Epidermal melanocyte (primary cell): ENCODE results near the gene TBX1.
A peak's percentile ranks its signal among the peaks of the same experiment; 100 is the strongest.

Experiments used
- DNase-seq: peaks from one replicate; pipeline ENCODE4 v3.0.0; 2011; ENCODE audit warnings: low spot score; ENCODE audit not compliant: insufficient read length

TBX1 gene

DNA sequence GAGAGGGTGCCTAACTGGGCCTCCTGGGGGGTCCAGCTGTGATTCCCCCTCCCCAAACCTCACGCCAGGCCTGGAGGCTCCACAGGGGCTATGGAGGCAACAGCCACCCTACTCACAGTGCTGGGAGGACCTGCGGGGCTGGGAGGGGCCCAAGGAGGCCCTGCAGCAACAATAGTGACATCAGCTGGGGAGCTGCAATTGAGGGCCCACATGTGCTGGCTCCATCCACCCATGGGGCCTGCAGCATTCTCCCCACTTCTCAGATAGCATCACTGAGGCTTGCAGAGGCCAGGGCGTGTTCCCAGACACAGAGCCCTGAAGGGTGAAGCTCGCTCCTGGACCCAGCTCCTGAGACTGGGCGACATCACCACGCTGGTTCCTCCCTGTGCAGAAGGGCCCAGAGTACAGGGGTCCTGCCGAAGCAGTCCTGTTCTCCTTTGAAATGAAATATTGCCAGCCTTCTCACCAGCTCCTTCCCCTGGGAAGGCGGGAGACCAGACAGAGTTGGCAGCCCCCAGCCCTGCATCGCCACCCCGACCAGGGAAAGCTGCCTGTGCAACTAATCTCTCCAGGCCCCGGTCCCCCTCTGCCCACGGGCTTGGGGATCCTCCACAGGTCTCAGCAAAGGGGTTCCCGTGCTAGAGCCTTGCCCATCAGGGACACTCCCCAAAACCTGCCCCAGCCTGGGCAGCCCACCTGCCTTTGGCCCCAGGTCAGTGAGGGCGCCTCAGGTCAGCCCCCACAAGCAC is 8.9 kb upstream of the TBX1 start:
- DNase-seq, result no peak

DNA sequence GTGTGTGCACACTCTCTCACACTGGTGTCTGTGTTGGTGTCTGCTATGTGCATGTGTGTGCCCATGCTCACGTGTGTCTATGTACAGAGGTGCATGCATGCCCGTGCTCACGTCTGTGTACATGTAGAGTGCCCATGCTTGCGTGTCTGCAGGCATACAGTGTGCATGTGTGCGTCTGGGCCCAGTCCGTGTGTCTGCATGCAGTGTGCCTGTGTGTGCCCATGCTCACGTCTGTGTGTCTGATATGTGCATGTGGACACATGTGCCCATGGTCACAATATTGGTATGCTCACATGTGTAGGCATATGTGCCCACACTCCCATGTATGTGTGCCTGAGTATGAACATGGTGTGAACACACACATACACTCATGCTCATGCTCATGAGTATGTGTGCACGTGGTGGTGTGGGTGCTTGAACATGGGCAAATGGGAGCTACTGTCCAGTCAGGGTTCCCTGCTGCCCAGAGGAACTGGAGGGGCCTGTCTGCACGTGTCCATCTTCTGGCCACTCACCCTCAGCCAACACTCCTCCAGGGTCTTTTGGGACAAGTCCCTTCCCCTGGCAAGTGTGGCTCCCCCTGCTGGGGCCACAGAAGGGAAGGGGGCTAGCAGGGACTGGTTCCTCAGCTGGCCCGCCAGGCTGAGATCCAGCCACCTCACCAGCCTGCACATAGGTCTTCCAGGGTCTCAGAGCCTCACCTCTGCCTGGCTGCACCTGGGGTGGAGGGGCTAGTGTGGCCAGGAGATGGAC is 7.3 kb upstream of the TBX1 start:
- DNase-seq, result peak; percentile 13

DNA sequence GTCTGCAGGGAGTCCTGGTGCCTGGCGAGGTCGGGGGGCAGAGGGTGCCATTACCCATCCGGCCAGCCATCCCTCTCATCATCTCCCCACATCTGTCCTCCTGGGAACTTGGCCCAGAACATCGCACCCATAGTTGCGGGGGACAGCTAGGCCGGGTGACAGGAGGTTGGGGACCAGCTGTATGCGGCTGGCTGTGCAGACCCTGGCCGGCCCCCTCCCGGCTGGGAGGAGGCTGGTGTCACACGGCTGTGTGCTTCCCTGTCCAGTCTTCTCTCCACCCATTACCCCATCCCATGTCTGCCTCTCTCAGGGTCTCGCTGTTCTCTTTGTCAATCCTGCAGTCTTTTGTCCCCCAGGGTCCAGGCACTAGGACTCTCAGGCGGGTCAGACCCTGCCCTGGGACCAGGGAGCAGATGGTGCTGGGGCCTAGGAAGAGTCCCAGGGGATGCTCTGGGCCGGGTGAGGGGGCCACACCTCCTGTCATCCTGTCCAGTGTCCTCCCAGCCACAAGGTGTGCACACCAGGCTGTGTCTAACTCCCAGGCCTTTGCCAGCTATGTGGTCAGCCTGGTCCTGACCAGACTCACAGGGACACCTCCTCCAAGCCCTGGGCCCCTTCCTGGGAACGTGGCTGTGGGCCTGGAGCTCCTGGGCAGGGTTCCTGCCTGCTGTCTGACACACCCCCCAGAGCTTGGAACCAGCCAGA is 6.4 kb upstream of the TBX1 start:
- DNase-seq, result peak; percentile 21

DNA sequence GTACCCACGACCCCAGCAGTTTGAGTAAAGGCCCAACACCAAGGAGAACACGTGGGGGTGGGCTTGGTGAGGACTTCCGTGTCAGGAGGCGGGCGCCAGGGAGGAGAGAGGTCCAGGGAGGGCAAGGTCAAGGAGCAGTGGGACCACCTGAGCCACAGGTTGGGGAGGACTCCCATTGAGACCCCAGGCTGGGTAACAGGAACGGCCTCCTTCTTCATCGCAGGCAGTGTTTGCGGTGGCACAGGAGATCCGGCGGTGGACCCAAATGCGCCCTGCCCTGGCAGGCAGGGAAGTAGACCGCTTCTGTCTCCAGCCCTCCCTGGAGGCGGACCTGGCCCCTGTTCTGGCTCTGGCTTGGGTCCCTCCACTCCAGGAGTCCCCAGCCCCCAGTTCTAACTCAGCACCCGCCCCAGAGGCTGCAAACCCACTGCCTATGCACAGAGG is 5.9 kb upstream of the TBX1 start:
- no peak for DNase-seq

- no peak for DNase-seq
Measured at GRCh38 chr22:19755145-19755710, 5.3 kb upstream of the TBX1 start.

DNA sequence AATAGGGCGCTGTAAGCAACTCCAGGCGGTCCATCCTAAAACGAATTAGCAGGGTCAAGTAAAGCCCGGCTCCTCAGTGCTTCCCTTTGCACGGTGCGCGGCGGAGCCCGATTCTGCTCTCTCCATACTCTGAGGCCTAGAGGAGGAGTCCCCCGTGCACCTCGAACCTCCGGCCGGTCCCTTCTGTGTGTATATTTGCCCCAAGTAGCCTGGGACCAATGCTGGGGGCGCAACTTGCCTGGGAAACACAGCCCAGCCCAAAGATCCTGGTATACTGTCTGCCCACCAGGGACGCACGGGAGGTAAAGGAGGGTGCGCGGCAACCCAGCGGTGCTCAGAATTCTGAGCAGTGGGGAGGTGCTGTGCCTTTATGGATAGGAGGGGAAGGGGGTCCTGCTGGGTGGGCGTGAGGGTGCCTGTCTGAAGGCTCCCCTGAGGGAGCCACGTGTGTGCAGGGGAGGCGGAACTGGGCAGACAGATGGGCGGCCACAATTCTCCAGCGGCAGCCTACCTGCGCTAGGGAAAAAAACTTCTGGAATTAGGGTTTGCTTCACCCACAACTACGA is 4.8 kb upstream of the TBX1 start:
- no peak for DNase-seq

DNA sequence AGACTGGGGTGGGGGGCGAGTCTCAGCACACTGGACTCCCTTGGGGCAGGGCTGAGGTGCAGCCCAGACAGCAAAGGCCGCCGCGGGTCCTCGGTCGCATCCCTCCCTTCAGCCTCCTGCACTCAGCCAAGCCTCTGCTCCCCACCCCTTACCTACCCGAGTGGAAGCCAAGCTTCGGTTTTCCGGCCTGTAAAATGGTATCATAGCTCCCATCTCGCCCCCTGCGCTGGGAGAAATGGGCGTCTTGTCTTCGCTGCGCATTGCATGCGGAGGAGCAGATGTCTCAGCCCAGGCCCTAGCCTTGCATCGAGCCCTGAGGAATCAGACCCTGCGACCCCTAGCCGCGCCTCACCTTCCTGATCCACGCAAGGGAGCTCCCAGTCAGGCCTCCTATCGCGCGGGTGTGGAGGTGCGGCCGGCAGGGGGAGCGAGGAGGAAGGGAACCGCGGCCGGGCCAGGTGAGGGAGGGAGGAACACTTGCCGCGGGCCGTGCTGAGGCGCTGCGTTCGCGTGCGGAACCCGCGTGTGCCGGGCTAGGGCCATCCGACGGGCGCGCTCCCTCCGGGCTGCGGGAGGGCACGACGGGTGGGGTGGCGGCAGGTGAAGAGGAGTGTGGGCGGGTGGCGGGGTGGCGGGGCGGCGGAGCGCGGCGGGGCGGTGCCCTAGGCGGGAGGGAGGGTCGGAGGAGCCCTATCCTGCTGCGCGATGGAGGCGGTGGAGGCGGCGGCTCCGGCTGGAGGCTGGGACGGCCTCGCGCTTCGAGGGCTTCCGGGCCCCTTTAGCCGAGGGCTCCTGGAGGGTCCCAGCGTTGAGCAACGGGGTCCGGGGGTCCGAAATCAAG is 4.1 kb upstream of the TBX1 start:
- no peak for DNase-seq

- DNase-seq, result no peak
Measured at GRCh38 chr22:19757140-19757984, 3.2 kb upstream of the TBX1 start.

DNA sequence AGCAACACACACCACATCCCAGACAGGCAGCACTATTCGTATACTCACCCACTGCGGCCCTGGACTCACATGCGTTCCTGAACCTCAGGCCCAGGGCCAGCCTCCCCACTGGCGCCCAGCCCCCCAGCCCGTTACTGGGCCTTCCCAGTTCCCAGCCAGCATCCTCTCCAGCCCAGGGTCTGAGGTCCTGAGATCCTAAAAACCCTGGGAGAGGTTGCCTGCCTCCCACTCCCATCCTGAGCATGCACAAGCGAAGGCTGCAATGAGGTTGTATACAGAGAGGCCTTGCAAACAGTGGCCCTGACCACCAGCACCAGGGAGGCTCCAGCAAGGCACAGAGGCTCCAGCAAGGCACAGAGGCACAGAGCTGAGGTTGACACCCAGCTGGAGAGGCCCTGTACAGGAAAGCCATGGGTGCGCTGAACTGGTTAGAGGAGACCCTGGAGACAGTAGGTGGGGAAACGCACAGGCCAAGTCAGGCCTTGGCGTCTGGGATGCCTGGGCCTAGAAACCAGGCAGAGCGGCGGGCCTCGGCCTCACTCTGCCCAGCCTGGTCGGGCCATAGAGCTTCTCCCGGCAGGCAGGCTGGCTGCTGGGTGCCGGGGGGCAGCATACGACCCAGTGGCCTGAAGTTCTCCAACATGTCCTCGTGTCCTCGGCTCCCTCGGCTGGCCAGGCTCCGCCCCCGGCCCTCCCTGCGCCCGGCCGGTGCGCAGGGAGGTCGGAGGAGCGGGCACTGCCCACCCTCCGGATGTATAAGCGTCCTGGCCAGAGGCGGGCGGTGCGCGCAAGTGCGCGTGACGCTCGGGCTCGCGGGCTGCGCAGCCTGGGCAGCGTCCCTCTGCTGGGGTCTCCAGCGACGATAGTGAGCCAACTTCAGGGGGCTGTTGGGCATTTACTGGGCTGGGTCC is 2.3 kb upstream of the TBX1 start:
- DNase-seq, result no peak

DNA sequence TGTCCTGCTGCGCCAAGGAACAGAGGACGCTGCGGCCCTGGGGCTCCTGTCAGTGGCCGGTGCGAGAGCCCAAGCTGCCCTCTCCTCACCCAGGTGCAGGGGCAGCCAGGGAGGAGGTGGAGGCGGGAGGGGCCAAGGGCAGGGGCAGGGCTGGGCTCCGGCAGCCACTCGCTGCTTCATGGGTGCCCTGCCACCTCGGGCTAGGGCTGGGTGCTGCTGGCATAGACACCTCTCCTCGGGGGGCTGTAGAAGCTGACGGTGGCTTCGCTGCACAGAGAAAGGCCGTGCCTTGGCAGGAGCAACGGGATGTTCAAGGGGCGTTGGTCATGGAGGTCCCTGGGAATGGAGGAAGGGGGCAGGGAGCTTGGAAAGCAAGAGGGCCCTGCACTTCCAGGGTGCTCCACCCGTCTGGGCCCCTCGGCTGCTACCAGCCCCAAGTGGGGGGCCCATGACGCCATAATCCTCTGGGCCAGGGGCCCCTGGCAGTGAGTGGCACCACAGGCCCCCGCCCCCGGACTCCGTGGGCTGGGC is 1.6 kb upstream of the TBX1 start:
- no peak for DNase-seq

GRCh38 chr22:19759427-19760057 is 1.0 kb upstream of the TBX1 start:
- DNase-seq, result no peak

DNA sequence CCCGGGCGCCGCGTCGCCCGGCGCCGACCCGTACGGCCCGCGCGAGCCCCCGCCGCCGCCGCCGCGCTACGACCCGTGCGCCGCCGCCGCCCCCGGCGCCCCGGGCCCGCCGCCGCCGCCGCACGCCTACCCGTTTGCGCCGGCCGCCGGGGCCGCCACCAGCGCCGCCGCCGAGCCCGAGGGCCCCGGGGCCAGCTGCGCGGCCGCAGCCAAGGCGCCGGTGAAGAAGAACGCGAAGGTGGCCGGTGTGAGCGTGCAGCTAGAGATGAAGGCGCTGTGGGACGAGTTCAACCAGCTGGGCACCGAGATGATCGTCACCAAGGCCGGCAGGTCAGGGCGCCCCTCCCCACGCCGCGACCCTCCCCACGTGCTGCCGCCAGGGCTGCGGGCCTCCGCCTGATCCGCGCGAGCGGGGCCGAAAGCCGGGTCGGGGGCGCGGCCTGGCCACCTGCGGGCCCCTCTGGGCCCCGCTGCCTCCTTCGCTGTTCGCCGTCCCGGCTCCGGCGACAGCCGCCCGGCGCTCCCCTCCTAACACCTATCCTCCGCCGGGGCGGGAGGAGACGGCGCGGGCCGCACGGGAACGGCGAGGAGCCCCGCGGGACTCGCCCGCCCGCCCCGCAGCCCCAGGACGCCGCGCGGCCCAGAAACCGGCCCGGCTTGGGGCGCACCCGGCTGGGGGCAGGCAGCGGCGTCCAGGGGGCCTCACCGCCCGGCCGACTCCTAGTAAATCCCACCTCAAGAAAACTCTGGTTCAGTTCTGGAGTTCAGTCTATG is 560 bp downstream of the TBX1 start:
- DNase-seq, result no peak

- no peak for DNase-seq
Measured at GRCh38 chr22:19761725-19762567, 1.4 kb downstream of the TBX1 start.

GRCh38 chr22:19762568-19763457 is 2.2 kb downstream of the TBX1 start:
- no peak for DNase-seq
